UCSD-AML1 (cell line): ENCODE results near the gene MYOM1.
A peak's percentile ranks its signal among the peaks of the same experiment; 100 is the strongest.

Experiments
- DNase-seq: peaks from one replicate; lab custom pipeline; 2025; ENCODE audit not compliant: unreplicated experiment; lab: John Stamatoyannopoulos, UW

Gene MYOM1

DNA sequence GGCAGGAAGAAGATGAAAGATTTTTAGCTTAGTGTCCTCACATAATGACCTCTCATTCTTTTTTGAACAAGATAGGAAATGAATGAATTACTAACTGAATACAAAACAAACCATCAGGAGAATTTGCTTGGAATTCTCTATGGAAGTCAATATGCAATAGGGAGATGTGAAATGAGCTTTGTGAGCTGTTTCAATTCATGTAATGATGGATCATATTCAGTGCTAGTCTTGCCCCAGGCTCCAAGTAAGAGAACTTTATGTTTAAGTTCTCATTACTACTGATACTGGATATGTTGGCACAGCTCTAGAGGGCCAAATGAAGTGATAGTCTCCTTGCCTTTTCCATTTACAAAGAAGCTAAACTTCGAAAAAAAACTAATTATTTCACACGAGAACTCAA, 29.2 kb downstream of the MYOM1 start:
- DNase-seq = no peak

DNA sequence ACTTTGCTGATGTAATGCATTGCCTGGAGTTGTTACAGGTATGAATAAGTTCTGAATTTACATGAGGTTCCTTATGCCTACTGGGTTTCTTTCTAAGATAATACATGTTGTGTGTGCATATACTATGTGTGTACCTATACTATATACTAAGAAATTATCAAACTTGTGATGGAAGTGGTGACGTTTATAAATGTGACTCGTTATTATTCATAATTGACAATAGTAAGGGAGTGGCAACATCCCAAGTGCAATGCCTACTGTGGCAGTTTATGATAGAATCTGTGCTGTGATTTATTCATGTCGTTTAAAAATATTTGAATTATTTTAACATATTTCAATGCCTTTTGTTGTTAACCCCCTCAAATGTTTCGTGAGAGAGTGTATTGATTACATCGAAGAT, 29.9 kb downstream of the MYOM1 start:
- no peak for DNase-seq

DNA sequence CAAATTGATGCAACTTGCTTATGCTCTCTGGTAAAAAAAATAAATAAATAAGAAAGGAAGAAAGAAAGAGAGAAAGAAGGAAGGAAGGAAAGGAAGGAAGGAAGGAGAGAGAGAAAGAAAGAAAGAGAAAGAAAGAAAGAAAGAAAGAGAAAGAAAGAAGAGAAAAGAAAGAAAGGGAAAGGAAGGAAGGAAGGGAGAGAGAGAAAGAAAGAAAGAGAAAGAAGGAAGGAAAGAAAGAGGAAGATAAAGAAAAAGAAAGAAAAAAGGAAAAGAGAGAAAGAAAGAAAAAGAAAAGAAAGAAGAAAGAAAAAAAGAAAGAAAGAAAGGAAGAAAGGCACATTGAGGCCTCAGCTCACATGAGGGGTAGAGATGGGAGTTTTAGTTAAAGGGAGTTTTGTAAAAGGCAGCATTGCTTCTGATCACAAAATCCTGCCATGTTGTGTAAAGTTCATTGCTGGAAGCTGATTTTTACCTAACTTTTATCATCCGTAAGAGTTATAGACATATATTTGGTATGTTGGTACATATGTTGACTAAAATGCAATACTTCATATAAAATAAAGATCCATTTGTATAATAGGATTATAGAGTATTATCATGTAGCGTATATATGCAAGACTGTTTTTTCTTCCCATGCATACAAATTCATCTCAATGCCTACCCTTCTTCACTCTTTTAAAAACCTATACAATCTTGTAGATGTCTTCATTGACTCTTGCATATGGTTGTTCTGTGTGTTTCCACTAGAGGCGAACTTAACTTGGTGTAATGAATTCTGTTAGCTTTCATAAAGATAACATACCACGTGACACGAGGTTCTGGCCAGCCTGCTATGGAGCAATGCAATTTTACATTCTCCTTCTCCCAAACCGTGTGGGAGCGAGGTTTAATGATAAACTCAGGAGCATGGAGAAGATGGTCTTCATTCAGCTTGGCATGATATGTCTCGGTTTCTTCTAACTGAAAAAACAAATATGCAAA, 32.8 kb downstream of the MYOM1 start:
- DNase-seq = no peak

DNA sequence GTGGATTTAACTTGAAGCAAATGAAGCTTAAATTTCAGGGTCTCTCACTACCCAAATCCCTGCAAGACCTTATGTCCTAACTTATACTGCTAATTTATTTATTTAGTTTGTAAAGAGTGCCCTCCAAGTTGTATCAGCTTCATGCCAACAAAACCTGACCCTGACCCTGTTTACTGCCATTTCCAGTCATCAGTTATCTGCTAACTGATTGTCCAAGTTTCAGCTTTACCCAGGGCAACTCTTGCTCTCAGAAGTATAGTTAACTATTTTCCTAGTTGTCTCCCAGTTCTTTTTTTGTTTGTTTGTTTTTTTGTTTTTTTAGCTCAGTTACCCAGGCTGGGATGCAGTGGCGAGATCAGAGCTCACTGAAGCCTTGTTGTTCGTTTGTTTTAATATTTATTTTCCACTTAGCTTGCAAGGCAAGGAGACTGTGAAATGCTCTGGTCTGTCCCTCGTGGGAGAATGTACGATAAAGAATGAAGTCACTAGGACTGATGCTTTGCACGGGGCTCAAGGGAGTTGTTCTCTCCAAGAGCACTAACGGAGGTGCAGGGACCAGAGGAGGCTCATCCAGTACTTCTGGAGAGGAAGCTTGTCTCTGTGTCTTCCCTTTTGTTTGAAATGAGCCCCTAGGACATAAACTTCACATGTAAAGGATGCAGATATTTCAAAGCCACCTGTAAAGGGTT, 35.3 kb downstream of the MYOM1 start:
- DNase-seq = no peak

DNA sequence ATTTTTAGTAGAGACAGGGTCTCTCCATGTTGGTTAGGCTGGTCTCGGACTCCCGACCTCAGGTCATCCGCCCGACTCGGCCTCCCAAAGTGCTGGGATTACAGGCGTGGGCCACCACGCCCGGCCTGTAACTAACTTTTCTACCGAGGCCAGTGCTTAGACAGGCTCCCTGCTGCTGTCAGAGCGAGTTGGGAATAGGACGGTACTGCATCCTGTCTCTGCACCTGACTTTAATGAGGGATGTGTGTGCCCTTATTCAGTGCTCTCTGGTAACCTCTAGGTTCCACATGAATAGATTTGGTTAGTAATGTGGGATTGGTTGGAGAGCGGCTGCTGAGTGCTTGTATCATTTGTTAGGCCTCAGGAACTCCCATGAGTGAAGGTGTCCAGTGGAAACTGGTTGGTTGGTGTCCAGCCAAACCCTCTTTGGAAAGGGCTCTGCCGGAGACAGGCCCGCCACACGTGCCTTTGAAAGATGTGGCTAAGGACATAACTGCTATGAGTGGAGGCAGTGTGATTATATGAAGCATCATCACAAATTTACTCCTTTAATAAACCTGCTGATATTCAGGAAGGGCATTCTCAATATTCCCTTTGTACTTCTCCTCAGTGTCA, 36.6 kb downstream of the MYOM1 start:
- no peak for DNase-seq

DNA sequence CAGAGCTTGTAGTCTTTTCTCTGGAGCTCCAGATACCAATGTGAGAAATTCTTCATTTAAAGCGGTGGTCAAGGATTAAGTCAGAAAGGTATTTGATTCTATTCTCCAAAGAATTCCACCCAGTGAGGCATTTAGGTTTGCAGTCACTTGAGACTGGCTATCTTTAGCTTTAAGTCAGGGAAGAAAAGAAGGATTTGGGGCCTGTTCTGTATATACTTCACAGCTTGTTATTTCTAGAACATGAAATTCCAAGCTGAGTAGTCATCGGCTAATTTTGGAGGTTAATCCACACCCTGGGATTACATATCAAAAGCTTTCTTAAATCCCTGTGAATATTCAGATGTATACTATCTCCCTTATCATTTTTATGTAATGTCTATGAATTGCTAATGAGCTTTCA, 39.4 kb downstream of the MYOM1 start:
- DNase-seq = no peak

DNA sequence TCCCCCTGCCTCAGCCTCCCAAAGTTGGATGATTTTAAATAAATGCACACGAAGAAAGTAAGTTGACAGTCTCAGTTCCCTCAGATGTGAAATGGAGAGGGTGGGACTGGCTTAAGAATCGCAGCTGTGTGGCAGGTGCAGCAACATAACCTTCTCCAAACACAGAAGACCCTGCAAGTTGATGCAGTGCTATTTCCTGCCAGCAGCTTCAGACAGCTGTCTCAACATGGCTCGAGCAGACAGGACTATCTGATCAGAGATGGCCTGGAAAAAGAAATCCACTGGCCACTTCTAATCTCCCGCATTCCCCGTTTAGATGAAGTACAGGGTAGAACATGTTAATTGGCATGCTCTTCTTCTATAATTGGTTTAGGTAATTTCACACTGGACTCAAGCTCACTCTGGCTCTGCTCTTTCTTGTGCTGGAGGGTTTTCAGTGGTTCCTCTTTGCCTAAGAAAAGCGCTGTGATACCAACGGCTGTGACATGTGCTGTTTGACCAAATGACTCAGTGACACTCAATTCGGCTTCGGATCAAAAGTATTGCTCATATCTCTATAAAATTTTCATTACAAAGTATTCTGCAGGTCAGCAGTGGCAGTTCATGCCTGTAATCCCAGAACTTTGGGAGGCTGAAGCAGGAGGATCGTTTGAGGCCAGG, 40.2 kb downstream of the MYOM1 start:
- DNase-seq = no peak

DNA sequence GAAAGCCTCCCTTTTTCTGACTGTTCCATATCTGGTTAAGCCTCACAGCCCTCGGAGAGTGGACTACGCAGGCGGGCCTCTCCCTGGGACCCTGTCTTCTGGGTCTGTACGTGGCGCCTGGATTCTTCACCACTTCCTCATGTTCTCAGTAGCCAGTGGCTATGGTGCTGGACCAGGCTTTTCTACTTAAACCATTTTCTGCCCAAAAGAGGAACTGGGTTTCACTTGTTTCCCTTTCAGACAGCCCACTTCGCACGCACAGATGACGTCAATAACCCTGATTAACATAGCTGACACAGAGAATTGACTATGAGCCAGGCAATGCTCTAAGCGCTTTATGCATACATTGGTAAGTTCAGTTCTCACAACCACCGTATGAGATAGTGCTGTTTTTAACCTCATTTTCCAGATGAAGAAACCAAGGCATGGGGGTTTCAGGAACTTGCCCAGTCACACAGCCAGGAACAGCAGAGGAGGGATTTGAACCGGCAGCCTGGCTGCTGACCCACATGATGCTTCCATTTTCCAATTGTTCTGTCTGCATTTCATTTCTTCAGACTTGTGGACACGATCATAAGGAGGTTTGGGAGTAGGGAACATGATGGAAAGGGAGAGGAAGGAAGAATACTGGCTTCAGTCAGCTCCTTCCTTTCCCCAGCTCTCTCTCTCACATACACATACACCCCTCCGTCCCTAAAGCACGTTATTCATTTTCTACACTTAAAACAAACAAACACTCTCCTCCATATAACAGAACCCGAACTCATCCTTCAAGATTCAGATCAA, 41.7 kb downstream of the MYOM1 start:
- peak; percentile 67 for DNase-seq

DNA sequence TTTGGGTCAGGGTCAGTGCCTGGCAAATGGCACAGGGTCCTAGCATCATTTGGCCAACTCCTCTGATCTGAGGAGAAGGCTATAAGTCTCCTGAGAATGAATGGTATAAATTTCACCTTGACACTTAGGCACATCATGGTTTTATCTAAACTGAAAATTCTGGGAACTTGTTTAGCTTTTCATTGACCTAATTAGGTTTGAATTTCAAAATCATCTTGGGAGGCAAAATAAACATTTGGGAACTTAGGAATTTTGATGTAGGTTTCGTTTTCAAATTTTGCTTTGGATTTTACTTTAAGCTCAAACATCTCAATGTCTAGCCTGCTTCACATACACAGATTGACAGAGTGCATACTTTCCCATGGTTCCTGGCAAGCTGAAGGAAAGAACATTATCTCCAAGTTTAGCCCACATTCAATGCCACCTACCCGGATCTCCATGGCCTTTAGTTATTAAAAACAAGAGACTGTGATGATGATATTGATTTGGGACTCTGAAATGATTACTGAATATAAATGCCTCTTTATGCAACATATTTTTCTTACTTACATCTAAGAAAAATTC, 44.5 kb downstream of the MYOM1 start:
- no peak for DNase-seq

DNA sequence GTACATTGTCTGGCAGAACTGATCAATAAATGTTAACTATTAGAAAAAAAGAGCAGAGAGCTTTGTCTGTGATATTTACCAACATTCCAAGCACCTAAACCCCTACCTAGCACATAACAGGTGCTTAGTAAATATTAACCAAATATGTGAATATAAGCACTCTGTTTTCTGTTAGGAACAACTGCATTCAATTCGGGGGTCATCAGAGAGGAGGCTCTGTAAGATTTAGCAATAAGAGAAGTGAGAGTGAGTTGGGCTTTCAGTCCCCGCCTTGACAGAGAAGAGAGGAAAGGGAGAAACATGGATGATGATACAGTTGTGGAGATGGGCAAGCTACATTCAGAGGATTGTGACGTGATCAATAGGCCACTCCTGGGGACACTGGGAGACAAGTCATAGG, 47.7 kb downstream of the MYOM1 start:
- no peak for DNase-seq

DNA sequence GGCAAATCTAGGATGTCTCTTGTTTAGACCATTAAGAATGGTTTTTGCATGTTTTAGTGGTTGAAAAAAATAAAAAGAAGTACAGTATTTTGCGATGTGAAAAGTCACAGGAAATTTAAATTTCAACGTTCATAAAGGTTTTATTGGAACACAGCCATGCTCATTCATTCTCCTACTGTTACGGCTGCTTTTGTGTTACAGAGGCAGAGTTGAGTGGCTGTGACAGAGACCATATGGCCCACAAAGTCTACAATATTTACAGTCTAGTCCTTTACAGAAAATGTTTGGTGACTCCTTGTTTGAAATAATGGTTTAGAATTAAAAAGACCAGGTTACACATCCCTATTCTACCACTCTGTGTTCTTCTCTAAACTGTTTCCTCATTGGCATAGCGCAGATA, 48.1 kb downstream of the MYOM1 start:
- DNase-seq = no peak

DNA sequence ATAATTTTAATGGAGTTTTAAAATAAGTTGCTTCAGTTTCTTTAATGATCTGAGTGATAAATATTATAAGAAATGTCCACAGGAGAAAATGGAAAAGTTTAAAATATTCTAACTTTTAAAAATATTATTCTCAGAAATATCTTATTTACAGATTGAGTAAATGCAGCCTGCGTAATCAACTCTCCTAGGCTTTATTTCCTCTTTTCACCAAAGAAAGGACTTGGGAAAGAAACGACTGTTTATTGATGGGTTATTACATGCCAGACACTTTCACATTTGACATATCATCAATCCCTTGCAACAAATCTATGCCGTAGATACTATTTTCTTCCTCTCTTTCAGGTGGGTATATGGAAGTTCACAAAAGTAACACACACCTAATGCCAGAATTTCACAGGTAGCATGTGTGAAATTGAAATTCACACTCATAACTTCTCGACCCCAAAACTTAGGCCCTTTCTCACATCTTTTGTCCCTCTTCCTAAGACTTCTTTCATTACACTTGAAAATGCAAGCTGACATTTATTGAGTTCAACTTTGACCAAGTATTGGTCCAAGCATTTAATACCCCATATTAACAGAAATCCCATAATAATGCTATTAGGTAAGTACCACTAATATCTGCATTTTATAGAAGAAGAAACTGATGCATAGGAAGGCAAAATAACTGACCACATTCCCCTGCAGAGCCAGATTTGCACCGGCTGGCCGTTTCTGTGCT, 49.2 kb downstream of the MYOM1 start:
- DNase-seq = no peak

DNA sequence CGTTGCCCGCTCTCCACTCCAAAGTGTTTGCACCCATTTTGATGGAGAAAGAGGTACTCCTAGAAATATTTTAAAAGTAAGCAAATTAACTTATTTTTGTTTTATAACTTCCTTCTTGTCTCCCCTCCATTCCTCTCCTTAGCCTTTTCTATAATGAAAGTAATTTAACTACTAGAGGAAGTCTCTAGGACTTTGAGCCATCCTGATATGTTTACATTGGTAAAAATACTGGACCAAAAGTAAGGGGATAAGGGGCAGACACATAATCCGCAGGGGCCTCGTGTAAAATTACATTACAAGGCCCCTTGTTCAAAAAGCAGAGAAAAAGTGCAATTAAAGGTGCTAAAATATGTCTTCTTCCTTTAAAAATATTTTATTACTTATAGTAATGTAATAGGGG, 55.4 kb downstream of the MYOM1 start:
- no peak for DNase-seq

DNA sequence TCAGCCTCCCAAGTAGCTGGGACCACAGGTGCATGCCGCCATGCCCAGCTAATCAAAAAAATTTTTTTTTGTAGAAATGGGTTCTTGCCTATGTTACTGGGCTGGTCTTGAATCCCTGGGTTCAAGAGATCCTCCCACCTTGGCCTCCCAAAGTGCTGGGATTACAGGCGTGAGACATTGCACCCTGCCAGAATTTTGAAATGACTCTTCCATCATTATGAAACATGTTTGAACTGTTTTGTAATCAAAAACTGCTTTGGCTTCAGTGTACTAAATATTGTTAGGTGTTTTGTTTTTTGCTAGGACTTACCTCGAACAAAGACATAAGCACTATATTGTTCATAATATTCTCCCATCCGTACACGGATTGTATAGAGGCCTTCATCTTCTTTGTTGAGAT, 55.8 kb downstream of the MYOM1 start:
- DNase-seq = no peak

DNA sequence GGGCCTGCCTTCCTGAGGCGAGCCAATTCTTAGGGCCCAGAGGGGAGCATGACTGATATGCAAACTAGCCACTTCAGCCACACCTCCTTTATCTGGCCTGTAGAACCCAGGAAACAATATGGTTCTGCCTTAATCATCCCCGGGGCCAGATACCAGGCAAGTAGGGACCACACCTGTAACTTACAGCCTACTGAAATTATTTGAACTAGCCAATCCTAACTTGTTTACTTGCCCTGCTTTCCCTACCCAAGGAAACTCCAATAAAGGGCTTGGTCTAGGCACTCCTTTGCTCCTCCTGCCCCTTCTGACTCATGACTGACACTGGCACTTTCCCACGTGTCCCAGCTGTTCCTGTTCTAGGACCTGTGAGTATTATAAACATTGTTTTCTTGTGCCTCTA, 57.6 kb downstream of the MYOM1 start:
- no peak for DNase-seq

DNA sequence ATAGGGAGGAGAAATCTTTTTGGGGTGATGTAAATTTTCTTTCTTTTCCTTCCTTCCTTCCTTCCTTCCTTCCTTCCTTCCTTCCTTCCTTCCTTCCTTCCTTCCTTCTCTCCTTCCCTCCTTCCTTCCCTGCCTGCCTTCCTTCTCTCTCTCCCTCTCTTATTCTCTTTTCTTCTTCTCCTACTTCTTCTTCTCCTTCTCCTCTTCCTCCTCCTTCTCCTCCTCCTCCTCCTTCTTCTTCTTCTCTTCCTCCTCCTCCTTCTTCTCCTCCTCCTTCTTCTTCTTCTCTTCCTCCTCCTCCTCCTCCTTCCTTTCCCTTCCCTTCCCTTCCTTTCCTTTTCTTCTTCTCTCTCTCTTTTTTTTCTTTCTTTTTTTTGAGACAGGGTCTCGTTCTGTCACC, 59.9 kb downstream of the MYOM1 start:
- DNase-seq = no peak

DNA sequence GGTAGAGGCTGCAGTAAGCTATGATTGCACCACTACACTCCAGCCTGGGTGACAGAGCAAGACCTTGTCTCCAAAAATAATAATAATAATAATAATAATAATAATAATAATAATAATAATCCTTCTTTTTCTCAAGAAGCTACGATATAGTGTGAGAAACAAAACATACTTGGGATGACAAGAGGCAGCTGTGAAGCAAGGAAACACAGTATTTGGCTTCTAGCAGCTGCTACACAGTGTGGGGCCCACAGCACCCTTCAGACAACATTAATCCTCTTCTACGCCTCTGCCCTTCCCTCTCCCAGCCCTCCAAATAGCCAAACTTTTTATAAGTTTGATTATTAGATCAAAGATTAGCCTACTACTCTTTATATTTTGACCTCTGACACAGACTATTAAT, 62.2 kb downstream of the MYOM1 start:
- DNase-seq = no peak

DNA sequence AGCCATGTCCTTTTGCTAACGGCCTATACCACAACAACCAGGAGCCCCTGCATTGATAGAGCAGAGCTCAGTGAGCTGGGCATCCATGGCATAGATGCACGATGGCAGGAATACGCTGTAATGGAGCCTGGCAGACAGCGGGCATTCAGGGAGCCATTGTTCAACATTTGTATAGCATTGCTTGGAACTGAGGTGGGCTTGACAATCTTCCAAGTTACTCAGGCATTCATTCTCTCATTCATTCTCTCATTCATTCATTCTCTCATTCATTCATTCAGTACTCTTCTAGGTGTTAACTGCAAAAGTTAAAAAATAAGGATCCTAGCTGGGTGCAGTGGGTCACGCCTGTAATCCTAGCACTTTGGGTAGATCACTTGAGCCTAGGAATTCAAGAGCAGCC, 62.7 kb downstream of the MYOM1 start:
- no peak for DNase-seq

DNA sequence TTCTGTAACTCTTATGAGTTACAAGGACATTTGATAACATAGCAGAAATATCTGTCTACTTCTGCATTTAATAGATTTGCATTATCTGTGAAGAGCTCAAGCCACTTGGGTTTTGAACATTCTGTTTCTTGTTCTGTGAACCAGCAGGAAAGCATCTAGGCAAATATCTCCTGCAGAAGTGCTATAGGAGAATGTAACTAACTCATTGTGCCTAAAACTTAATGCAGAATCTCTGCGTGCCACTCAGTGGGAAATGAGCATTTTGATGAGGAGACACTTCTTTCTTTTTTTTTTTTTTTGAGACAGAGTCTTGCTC, 63.5 kb downstream of the MYOM1 start:
- DNase-seq = no peak

DNA sequence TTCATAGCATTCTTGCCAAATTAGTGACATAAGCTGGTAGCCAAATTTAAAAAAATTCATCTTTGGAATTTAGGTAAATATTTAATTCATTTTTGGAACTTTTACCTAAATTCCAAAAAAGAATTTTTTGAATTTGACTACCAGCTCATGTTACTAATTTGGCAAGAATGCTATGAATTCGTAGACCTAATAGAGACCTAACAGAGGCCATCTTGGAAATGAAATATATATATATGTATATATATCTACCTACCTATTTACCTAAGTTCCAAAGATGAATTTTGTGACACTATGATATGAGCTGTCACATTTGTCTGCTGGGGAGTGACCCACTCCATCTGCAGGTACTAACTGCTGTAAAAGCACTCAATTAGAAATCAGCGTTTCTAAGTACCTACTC, 65.6 kb downstream of the MYOM1 start:
- DNase-seq = no peak
